Muscle of back (tissue), 11 donors: ENCODE measurements around the gene DLEC1. TPM values are rescaled to one million over a fixed set of nuclear protein-coding genes. Genes with fewer than 3 reads are reported as not detected.
"Not testable (repeated sequence)": the region's sequence is repeated elsewhere in the genome, so short reads cannot be mapped to it uniquely, and the experiment has no call there.

ENCODE experiments used
- DNase-seq, 3 donors: peaks; one replicate each; pipeline versions ENCODE4 v3.0.0 to v3.0.0-alpha.2; 2013
- polyA plus RNA-seq, 10 donors: library from polyadenylated mRNA; unstranded; fragments of 120-200 nt; gene quantifications; one replicate each; pipeline ENCODE4 v1.2.1, GENCODE V29; 2013; ENCODE audit not compliant: insufficient read length in 10 of 10

Gene DLEC1
- polyA plus RNA-seq, 10 donors, result 0.22 to 1.2 (median 0.40) TPM

GRCh38 chr3:38017445-38018295 is 21.3 kb upstream of the DLEC1 start:
- no peak for DNase-seq

DNA sequence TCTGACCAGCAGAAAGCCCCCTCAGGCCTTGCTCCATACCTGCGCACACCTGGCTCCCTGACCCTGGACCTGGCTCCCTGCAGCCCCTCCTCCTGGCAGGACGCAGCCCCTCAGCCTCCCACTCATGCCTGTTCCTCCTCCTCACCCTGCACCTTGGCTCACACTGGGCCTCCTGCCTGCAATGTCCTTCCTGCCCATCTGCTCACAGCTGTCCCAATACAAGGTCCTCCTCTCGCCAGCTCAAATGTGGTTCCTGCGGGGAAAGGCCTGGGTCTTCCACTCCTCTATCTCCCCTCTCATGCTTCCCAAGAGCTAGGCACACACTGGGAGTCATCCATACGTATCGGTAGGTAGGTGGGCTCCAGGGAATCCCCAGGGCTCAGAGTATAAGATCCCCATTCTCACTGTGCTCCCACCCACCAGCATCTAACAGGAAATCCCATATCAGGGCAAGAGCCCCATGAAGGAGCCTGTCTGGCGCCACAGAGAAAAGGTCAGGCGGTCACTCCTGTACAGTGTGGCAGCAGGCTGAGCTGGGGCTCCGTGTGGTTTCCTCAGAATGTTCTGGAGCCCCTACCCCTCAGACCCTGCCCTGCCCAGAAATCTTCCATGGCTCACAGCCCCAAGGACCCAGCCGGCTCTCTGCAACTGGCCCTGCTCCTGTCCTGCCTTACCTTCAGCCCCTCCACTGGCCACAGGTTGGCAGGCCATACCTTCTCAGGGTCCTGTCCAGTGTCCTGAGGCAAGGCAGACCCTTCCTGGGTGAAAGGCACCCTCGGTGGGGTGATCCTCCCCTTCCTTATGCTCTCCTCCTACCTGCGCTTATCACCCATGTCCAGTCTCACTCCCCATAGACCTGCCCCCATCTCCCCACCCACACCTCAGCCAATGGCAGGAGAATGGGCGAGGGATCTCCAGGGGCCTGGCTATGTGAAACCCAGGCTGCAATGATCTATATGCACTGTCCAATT is 20.4 kb upstream of the DLEC1 start:
- no peak for DNase-seq

DNA sequence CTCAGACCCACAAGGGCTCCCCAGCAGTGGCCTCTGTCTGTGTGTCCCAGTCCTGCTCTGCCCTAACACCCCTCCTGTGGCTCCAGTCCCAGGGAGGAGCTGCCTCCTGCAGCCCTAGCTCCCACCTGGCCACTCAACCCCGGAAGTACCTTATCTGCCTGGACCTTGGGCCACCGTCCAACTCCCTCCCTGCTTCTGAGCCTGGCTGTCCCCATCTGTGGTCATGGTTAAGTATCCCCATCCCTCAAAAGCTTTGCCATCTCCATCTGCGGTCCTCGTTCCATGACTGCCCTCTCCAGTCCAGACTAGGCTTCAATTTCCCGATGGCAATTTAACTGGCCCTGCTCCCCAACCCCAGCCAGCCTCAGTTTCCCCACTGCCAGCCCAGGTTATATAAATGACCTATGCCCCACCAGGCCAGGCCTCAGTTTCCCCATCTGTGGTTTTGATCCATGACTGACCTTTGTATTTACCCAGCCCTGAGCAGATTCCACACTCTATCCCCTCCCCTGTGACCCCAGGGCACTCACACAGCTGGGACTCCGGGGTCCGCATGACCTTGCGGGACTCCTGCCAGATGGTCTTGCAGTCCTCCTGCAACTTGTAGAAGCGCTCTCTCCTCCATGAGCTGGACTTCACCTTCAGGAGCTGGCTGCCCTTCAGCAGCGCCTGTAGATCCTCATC is 19.2 kb upstream of the DLEC1 start:
- no peak for DNase-seq

DNA sequence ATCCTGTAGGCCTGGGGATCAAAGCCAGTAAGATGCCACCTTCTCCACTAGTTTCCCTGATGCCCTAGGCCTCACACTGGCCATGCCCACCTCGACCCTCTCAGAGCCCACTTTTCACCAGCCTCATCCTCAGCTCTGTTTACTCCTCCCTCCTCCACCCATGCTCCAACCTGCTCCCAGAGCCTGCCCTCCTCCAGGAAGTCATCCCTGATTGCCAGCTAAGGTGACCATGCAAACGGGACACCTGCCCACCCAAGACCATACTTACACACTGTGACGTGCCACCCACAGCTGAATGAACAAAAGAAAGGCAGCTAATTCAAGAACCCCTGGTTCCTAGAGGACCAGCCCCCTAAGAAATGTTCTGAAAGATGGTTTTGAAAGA is 18.7 kb upstream of the DLEC1 start:
- DNase-seq, result no peak

GRCh38 chr3:38021196-38021595 is 17.8 kb upstream of the DLEC1 start:
- no peak for DNase-seq

- no peak for DNase-seq
Observed at GRCh38 chr3:38022301-38022700, 16.7 kb upstream of the DLEC1 start.

DNA sequence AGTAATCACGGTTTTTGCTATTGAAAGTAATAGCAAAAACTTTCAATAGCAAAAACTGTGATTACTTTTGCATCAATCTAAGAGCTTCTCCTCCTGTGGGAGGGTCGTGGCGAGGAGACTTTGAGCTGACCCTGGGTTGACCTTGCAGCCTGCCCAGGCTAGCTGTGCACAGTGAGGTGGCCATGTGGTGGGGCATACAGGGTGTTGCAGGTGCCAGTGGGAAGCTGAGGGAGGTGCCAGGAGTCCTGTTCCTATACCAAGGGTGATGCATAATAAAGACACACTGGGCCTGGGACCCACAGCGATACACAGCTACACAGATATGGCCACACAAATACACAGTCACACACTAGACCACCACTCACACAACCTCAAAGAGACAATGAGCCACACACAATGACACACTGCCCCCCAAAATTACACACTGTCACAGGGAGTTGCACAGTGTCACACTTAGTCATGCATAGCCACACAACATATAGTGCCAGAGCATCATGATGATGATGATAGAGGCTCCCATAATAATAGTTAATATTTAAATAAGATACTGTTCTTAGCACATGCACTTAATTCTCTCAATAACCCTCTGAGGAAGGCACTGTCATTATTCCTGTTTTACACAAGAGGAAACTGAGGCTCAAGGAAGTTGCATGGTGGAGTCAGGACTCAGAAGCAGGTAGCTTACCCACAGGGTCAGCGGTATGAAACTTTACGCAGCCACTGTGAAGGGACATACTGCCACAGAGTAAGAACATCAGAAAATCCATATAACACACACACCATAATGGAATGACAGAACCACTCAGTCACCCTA is 15.9 kb upstream of the DLEC1 start:
- no peak for DNase-seq

GRCh38 chr3:38026856-38027255 is 12.2 kb upstream of the DLEC1 start:
- DNase-seq, result no peak

- DNase-seq, result no peak
Observed at GRCh38 chr3:38027466-38028465, 11.2 kb upstream of the DLEC1 start.

- peak in 1 of 3 donors; percentile 69 for DNase-seq
Observed at GRCh38 chr3:38028621-38029361, 10.2 kb upstream of the DLEC1 start.

DNA sequence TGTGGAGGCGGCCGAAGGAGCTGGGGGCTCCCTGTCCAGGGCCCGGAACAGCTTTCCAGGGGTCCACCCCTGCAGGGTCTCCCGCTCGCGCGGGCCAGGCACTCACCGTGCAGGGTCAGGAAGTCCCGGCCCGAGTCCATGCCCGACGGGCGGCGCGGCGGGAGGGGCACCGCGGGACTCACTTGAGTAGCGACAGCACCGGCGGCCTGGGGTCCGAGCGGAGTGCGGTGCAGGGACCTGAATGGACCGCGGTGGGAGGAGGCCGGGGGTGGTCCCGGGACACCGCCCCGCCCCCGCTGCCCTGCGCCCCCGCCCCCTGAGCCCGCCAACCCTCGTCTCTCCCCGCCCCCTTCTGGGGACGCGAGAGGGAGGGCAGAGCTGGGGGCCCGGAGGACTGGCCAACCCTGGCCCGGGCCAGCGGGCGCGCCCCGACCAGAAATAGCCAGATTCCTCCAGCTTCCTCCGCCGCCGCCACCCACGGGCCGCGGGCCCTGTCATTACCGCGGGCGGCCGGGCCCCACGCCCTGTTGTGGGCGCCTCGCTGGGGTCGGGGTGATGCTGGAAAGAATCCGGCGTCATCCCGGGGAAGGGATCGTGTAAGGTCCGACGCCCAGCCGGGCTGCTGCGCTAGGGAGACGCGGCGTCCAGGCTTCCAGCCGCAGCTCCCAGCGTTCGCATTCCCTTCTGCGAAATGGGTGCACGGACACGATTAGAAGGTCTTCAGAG is 9.4 kb upstream of the DLEC1 start, which contains the start of gene PLCD1:
Gene PLCD1 (minus strand): TSS at position 243 of the 726 bp plus-strand sequence. CDS start 103 bp downstream, at position 140.
- DNase-seq, result peak; percentile 84 to 92 (median 86)

DNA sequence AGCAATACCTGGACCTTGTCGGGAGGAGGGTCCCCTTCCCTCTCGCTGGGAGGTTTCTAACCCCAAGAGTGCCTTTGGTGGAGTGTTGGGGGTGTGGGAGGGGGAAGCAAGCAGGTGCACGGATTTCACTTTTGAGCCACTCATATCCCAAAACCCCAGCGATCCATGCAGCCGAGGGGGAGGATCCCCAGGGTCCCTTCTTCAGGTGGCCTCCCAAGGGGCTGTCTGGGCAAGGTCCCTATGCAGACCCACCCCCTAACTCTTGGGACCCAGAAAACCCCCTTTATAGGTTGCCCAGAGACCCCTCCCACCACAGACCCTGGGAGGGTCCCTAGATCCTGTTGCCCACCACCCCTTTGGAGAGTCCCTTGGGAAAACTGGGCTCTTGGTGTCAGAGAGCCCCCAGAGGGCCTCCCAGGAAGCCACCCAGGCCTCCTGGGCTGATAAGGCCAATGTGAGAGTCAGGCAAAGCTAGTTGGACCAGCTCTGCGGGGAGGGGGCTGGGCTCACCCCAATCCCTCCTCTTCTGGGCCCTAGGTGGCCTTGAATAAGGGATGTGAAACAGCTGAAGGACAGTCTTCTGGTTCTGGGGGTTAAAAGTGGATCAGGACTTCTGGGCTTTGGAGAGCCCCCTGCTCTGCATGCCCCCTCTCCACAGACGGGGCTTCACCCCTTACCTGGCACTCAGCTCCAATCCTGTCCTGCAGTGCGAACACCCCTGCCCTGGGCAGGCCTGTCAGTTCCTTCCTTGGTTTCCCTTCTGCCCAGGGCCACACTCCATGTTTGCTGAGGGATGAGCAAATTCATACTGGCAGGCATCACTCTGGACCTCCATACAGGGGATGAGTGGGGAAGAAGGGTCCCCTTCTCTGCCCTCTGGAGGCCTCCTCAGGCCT is 8.6 kb upstream of the DLEC1 start:
- no peak for DNase-seq

DNA sequence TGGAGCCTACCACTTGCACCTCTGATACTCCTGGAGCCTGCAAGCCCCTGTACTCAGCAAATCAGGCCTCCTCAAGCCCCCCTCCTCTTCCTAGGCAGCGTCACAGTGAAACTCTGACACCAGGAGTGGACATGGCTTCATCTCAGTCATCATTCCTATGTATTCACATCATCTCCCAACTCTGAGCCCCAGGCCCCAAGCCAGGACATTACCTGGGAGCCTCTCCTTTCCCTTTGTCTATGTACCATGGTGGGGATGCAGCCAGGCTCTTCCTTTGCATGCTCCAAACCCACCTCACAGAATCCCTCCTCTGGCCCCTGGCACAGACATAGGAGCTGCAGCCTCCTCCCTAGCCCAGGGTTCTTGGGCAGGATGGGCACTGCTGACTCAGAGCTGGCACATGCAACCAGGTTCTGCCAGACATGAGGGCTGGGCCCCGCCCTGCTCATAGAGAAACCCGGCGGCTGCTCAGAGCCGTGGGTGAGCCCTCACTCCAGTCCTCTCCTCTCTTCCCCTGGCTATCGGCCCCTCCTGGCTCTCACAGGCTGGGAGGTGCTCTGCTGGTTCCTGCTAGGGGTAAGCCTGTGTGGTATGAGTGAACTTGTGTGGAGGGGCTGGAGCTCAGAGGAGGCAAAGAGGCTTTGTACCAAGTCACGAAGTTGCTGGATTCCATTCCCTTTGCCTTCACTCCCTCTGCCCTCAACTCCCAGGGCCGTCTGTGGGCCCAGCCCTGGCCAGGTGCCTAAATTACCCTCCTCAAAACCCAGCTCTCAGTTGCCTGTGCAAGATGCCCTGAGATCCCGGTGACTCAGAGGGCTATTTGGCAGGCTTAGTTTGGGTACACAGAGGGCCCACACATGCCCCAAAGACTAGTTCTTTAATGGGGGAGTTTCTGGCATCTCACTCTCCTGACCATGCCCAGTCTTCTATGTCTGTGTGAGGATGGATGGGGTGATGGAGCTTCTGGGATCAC is 7.7 kb upstream of the DLEC1 start:
- DNase-seq, result no peak

DNA sequence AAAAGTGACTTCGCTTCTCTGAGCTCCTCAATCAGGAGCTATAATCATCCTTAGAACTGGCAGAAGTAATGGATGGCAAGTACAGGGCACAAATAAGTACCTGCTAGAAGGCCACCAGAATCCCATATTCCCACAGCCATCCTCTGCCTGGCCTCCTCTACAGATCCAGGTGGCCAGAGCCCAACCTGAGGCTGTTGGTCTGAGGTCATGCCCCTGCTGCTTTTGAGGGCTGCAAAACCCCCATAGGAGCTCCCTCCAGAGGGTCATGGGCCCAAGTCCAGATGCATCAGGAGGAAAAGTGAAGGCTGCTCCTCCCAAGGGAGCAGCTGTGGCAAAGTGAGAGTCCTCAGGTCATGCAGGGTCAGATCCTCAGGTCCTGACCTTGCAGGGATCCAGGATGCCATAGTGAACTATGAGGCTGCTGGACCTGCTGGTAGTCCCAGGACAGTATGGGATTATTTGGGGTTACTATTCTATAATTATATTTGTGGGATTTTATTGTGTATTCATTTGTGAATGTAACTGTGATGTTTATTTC is 6.6 kb upstream of the DLEC1 start:
- DNase-seq, result no peak

GRCh38 chr3:38033586-38033985 is 5.4 kb upstream of the DLEC1 start:
- not testable (repeated sequence) for DNase-seq

GRCh38 chr3:38034335-38034734 is 4.7 kb upstream of the DLEC1 start:
- not testable (repeated sequence) for DNase-seq
